ENCODE measurements around the gene NFATC3. TPM values are rescaled to one million over a fixed set of nuclear protein-coding genes. Genes with fewer than 3 reads are reported as not detected.

Gene NFATC3
- total RNA-seq, 1 donor from 2014 or later, result 136 TPM

DNA sequence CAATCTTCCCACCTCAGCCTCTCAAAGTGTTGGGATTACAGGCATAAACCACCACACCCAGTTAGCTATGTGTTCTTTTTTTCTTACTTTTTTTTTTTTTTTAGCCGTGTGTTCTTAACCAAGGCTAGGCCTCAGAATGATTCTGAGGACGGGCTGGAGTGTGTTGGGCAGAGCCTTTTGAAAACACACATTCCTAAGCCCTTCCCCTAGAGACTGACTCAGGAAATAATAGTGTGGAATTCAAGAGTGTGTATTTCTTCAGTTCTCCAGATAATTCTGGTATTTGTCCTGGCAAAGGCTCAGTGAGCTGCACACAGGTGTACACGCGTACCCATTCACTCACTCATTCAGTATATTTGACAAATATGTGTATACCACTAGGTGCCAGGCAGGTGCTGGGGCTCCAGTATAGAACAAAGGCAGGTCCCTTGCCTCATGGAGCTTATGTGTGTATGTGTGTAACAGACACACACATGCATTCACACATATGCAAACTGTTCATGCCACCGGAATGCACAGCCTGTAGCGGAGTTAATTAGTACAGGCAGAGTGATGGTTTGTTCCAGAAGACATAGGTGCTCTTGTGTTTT is 19.4 kb upstream of the NFATC3 start:
- Mint-ChIP-seq H3K4me3 (ENCODE audit: low read depth) (no peak overlapping the region), H3K4me1 (ENCODE audit: low read depth) (peaks cover 71% of the 10 kb centered on the region), H3K27me3 (ENCODE audit: low read depth) (no peaks in the 10 kb centered on the region), H3K9me3 (no peaks in the 10 kb centered on the region), H3K36me3 (ENCODE audit: low read depth) (peaks cover 66% of the 10 kb centered on the region), H3K27ac (peak overlapping the region; percentile 28)
- intact Hi-C loops (cut with micrococcal nuclease), result loop anchor here (2.0 kb wide), 1 partner anchor 13 kb away; no protein-coding TSS in a partner anchor
- no peak for DNase-seq (ENCODE audit: low spot score)

GRCh38 chr16:68066763-68067162 is 18.4 kb upstream of the NFATC3 start:
- Mint-ChIP-seq H3K9me3 (no peaks in the 10 kb centered on the region), H3K36me3 (ENCODE audit: low read depth) (peaks cover 66% of the 10 kb centered on the region), H3K27ac (peak overlapping the region; percentile 27), H3K4me1 (ENCODE audit: low read depth) (peaks cover 71% of the 10 kb centered on the region), H3K27me3 (ENCODE audit: low read depth) (no peaks in the 10 kb centered on the region), H3K4me3 (ENCODE audit: low read depth) (no peak overlapping the region)
- DNase-seq (ENCODE audit: low spot score), result no peak
- intact Hi-C loops (cut with micrococcal nuclease), result no loop called here

DNA sequence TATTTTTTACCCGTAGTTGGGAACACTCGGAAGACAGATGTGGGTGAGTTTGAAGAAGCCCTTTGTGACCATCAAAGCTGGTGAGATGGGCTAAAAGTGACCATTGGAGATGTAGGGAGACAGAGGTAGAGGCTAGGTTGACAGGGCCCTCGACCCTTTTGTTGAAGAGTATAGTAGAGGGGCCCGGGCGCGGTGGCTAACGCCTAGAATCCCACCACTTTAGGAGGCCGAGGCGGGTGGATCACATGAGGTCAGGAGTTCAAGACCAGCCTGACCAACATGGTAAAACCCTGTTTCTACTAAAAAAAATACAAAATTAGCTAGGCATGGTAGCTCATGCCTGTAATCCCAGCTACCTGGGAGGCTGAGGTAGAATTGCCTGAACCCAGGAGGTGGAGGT is 16.2 kb upstream of the NFATC3 start:
- no peak for DNase-seq (ENCODE audit: low spot score)
- Mint-ChIP-seq H3K4me1 (ENCODE audit: low read depth) (peaks cover 71% of the 10 kb centered on the region), H3K27ac (no peak overlapping the region), H3K36me3 (ENCODE audit: low read depth) (peaks cover 70% of the 10 kb centered on the region), H3K27me3 (ENCODE audit: low read depth) (no peaks in the 10 kb centered on the region), H3K4me3 (ENCODE audit: low read depth) (no peak overlapping the region), H3K9me3 (no peaks in the 10 kb centered on the region)
- intact Hi-C loops (cut with micrococcal nuclease), result no loop called here

- no peaks in the 10 kb centered on the region for H3K27me3 Mint-ChIP-seq (ENCODE audit: low read depth)
- peak overlapping the region; percentile 87 for H3K27ac Mint-ChIP-seq
- DNase-seq (ENCODE audit: low spot score), result peak; percentile 59
- peaks cover 73% of the 10 kb centered on the region for H3K4me1 Mint-ChIP-seq (ENCODE audit: low read depth)
- H3K4me3 Mint-ChIP-seq (ENCODE audit: low read depth), result no peak overlapping the region
- peaks cover 71% of the 10 kb centered on the region for H3K36me3 Mint-ChIP-seq (ENCODE audit: low read depth)
- intact Hi-C loops (cut with micrococcal nuclease), result no loop called here
- H3K9me3 Mint-ChIP-seq, result no peaks in the 10 kb centered on the region
Measured at GRCh38 chr16:68069511-68070248, 15.5 kb upstream of the NFATC3 start.

DNA sequence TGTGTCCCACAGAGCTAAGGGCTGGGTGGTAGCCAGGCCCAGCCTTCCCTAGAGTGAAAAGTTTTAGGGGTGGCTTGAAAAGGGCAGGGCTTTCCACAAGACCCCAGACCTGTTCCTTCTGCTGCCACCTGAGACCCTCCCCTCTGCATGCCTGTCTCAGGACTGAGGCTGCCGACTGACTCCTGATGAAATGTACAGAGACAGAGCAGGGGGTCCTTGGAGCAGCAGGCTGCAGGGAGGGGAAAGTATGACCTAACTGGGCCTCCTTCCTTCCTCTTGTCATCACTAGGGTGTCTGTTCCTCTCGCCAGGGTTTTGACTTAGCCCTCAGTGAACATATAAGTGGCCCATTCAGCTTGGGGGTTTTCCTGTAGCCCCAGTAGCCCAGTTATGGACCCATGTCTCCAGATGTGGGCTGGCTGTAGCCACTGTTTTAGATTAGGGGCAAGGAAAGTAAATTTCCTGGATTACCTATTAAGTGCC is 14.9 kb upstream of the NFATC3 start:
- intact Hi-C loops (cut with micrococcal nuclease), result no loop called here
- no peak overlapping the region for H3K4me3 Mint-ChIP-seq (ENCODE audit: low read depth)
- H3K4me1 Mint-ChIP-seq (ENCODE audit: low read depth), result peaks cover 73% of the 10 kb centered on the region
- peak overlapping the region; percentile 87 for H3K27ac Mint-ChIP-seq
- no peak for DNase-seq (ENCODE audit: low spot score)
- H3K27me3 Mint-ChIP-seq (ENCODE audit: low read depth), result no peaks in the 10 kb centered on the region
- no peaks in the 10 kb centered on the region for H3K9me3 Mint-ChIP-seq
- peaks cover 76% of the 10 kb centered on the region for H3K36me3 Mint-ChIP-seq (ENCODE audit: low read depth)

GRCh38 chr16:68070806-68071517 is 14.2 kb upstream of the NFATC3 start:
- Mint-ChIP-seq H3K27me3 (ENCODE audit: low read depth) (no peaks in the 10 kb centered on the region), H3K9me3 (no peaks in the 10 kb centered on the region), H3K4me3 (ENCODE audit: low read depth) (peak overlapping the region; percentile 26), H3K27ac (peak overlapping the region; percentile 87), H3K36me3 (ENCODE audit: low read depth) (peaks cover 78% of the 10 kb centered on the region), H3K4me1 (ENCODE audit: low read depth) (peaks cover 73% of the 10 kb centered on the region)
- intact Hi-C loops (cut with micrococcal nuclease), result no loop called here
- no peak for DNase-seq (ENCODE audit: low spot score)

DNA sequence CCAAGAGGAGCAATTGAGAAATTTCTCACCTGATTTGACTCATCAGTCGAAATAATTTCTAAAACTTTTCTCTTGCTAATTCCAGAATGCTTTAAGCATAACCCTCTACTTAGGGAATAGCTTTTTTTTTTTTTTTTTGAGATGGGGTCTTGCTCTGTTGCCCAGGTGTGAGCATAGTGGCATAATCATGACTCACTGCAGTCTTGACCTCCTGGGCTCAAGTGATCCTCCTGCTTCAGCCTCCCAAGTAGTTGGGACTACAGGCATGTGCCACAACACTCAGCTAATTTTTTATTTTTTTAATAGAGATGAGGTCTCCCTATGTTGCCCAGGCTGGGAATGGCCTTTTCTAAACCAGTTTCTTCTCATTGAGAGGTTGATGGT is 13.7 kb upstream of the NFATC3 start:
- no peak overlapping the region for H3K4me3 Mint-ChIP-seq (ENCODE audit: low read depth)
- intact Hi-C loops (cut with micrococcal nuclease), result no loop called here
- DNase-seq (ENCODE audit: low spot score), result no peak
- no peaks in the 10 kb centered on the region for H3K27me3 Mint-ChIP-seq (ENCODE audit: low read depth)
- H3K36me3 Mint-ChIP-seq (ENCODE audit: low read depth), result peaks cover 80% of the 10 kb centered on the region
- peaks cover 74% of the 10 kb centered on the region for H3K4me1 Mint-ChIP-seq (ENCODE audit: low read depth)
- H3K27ac Mint-ChIP-seq, result peak overlapping the region; percentile 87
- H3K9me3 Mint-ChIP-seq, result no peaks in the 10 kb centered on the region

DNA sequence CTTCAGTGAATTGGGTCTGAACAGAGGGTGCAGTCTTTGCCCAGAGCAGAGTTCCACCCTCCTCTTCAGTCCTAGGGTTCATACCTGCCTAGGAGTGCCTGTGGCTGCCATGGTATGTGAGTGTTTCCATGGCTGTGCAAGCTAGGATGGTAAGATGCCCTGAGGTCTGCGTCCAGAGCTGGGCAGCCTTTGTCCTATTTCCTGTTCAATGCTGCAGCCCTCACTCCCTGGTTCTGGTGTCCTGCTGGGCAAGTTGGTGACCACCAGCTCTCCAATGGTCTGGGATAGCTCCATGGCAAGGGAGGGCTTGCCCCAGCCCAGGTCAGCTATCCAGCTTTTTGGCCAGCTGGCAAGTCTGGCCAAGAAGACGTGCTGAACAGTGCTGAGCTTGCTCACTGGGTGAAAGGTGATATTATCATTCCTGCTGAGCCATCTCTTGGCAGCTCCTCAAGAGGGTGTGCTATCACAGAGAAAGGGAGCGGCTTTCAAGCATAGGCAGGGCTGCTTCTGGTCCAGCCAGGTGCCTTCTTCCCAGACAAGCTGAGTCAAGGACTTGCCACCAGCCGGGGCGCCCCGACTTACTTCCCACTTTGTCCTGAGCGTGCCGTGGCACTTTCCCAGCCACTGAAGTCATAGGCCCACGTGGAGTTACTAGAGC is 13.0 kb upstream of the NFATC3 start:
- Mint-ChIP-seq H3K4me1 (ENCODE audit: low read depth) (peaks cover 76% of the 10 kb centered on the region), H3K9me3 (no peaks in the 10 kb centered on the region), H3K36me3 (ENCODE audit: low read depth) (peaks cover 80% of the 10 kb centered on the region), H3K27ac (peak overlapping the region; percentile 87), H3K27me3 (ENCODE audit: low read depth) (no peaks in the 10 kb centered on the region), H3K4me3 (ENCODE audit: low read depth) (no peak overlapping the region)
- DNase-seq (ENCODE audit: low spot score), result no peak
- intact Hi-C loops (cut with micrococcal nuclease), result no loop called here

- peak overlapping the region; percentile 63 for H3K4me3 Mint-ChIP-seq (ENCODE audit: low read depth)
- H3K9me3 Mint-ChIP-seq, result no peaks in the 10 kb centered on the region
- peaks cover 84% of the 10 kb centered on the region for H3K36me3 Mint-ChIP-seq (ENCODE audit: low read depth)
Measured at GRCh38 chr16:68073902-68074760, 11.0 kb upstream of the NFATC3 start.

DNA sequence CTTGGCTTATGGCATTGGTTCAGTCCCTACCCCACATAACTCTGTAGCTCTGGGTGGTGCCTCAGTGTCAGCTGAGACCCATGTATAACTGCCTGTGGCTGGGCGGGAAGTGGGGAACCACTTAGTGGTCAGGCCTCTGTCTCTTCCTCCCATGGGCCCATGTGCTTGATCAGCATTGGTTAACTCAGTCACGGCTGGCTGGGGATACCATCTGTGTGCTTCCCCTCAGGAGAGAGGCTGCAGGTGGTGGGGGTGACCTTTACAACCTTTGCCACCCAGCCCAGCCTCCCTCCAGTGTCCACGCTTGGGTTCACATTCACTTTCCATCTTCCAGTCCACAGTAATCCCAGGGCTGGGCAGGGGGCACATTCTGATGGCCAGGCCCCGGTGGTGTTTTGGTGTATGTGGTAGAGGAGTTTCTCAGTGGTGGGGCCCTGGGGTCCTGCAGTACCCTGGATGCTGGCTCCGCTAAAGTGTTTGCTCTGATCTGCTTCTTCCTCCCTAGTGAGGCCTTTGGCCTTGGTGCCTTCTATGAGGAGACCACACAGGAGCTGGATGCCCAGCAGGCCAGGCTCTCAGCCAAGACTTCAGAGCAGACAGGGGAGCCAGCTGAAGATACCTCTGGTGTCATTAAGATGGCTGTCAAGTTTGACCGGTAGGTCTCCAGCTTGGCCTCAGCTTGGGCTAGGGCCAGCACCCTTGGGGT is 10.2 kb upstream of the NFATC3 start:
- H3K27me3 Mint-ChIP-seq (ENCODE audit: low read depth), result no peaks in the 10 kb centered on the region
- peak overlapping the region; percentile 63 for H3K4me3 Mint-ChIP-seq (ENCODE audit: low read depth)
- intact Hi-C loops (cut with micrococcal nuclease), result no loop called here
- no peaks in the 10 kb centered on the region for H3K9me3 Mint-ChIP-seq
- peaks cover 86% of the 10 kb centered on the region for H3K4me1 Mint-ChIP-seq (ENCODE audit: low read depth)
- H3K36me3 Mint-ChIP-seq (ENCODE audit: low read depth), result peaks cover 83% of the 10 kb centered on the region
- peak; percentile 78 for DNase-seq (ENCODE audit: low spot score)
- H3K27ac Mint-ChIP-seq, result peak overlapping the region; percentile 97

More at GRCh38 chr16:68073902-68074760, 11.0 kb upstream of the NFATC3 start:
- Mint-ChIP-seq H3K27me3 (ENCODE audit: low read depth) (no peaks in the 10 kb centered on the region), H3K4me1 (ENCODE audit: low read depth) (peaks cover 85% of the 10 kb centered on the region), H3K27ac (peak overlapping the region; percentile 97)
- no peak for DNase-seq (ENCODE audit: low spot score)
- intact Hi-C loops (cut with micrococcal nuclease), result no loop called here

GRCh38 chr16:68075980-68076379 is 9.2 kb upstream of the NFATC3 start:
- no peaks in the 10 kb centered on the region for H3K27me3 Mint-ChIP-seq (ENCODE audit: low read depth)
- intact Hi-C loops (cut with micrococcal nuclease), result no loop called here
- H3K4me3 Mint-ChIP-seq (ENCODE audit: low read depth), result no peak overlapping the region
- peaks cover 83% of the 10 kb centered on the region for H3K4me1 Mint-ChIP-seq (ENCODE audit: low read depth)
- no peak for DNase-seq (ENCODE audit: low spot score)
- no peaks in the 10 kb centered on the region for H3K9me3 Mint-ChIP-seq
- peak overlapping the region; percentile 97 for H3K27ac Mint-ChIP-seq
- peaks cover 79% of the 10 kb centered on the region for H3K36me3 Mint-ChIP-seq (ENCODE audit: low read depth)
